GM19463 (cell line): ENCODE measurements around the gene CNGB1.
"Not testable (repeated sequence)": the region's sequence is repeated elsewhere in the genome, so short reads cannot be mapped to it uniquely, and the experiment has no call there.

Source experiments
- ATAC-seq: cut with Tn5 transposase; IDR thresholded peaks from one replicate; pipeline ENCODE4 v1.9.1; 2021; ENCODE audit warnings: mild to moderate bottlenecking, moderate library complexity; ENCODE audit not compliant: unreplicated experiment

The CNGB1 gene

DNA sequence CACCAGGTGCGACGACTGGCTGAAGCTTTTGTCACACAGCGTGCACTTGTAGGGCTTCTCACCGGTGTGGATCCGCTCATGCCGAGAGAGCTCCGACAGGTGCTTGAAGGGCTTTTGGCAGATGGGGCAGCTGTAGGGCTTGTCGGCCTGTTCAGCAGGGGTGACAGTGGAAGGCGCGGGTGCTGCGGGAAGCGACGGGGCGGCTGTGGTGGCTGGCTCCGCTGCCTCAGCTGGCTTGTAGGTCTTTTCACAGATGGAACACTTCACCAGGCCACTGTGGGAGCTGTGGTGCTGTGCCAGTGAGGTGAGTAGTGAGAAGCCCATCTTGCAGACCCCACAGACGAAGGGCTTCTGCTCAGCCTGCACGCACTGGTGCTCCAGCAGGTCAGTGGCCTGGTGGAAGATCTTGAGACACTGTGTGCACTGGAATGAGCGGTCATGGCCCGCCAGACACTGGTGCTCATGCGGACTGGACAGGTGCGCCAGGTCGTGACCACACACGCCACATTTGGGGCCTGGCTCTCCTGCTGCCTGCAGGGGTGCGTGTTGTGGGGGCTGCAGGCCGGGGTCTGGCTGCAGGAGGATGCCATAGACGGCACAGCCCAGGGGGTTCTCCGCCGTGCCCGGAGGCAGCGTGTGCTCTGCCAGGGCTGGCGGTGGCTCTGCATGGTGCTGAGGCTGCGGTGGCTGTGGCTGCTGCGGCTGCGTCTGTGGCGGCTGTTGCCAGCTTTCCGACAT lies 26.8 kb upstream of the CNGB1 start:
- ATAC-seq = no peak

DNA sequence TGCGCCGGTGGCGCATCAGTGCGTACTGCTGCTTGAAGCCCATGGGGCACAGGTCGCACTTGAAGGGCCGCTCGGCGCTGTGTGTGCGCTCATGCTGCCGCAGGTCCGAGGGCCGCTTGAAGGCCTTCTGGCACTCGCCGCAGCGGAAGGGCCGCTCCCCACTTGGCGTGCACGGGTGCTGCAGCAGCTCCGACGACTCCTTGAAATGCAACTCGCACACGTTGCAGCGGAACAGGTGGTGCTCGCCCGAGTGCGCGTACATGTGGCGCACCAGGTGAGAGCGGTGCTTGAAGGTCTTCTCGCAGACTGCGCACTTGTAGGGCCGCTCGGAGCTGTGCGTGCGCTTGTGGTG lies 26.2 kb upstream of the CNGB1 start:
- no peak for ATAC-seq

DNA sequence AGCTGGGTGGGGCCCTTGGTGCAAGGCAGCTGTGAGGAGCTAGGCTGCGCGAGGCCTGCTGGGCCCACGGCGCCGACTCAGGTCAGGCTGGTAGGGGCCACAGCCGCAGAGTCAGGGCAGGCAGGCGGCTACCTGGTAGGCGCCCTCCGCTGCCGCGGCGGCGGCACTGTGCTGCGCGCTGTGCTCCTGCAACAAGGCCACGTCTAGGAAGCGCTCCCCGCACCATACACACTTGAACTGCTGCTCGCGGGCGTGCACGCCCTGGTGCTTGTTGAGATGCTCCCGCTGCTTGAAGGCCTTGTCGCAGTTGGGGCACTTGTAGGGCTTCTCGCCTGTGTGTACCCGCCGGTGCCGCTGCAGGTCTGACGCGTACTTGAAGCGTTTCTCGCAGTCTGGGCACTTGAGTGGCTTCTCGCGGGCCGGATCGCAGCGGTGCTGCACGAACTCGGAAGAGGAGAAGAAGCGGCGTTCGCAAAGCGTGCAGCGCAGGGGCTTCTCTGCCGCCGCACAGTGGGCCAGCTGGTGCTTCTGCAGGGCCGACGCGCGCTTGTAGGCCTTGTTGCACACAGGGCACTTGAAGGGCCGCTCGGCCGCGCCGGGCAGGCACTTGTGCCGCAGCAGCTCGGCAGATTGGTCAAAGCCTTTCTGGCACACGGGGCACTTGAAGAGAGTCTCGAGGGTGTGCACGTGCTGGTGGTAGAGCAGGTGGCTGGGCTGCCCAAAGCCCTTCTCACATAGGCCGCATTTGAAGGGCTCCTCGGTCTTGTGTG lies 25.7 kb upstream of the CNGB1 start:
- no peak for ATAC-seq

DNA sequence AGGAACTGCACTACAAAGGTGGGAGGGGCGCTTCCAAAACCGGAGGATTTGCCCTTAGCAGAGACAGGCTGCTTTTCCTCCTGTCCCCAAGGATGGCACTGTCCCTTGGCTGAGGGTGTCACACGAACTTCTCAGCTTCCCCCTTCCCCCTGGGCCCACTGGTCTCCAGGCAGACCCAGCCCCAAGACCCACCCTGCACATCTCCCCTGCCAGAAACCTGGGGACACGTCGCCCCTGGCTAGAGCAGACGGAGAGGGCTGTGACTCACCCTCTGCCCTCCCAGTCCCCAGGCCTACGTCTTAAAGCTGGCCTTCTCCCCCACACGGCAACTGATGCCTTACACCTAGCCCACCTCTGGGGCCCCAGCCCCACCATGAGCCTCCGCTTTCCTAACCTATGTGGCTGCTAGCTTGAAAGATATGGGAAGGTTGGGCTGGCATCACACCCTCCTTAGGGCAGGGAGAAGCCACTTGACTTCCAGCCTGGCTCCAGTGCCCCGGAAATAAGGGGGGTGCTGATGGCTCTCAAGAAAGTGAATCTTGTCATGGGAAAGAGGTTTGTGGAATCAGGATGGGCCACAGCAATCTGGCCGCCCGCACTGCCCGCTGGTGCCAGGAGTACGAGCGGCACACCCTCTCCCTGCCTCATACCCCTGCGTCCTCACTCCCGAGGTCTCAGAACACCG lies 24.9 kb upstream of the CNGB1 start:
- ATAC-seq = no peak

DNA sequence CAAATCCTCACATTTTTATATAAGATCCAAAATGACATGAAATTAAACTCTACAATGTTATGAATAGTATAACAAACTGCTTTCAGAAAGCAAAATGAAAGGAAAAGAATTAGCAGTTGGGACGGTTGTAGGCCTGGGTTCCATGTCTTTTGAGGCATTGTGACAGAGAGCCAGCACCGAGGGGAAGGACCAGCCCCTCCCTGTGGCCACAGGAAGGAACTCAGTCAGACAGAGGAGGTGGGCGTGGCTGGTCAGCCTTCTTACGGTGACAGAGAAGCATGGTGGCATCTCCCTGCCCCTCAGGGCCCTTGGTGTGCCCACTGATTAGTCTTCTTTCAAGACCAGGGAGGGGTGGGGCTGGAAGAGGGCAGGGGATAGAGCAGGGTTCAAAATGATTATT lies 23.9 kb upstream of the CNGB1 start:
- peak; percentile 56 for ATAC-seq

DNA sequence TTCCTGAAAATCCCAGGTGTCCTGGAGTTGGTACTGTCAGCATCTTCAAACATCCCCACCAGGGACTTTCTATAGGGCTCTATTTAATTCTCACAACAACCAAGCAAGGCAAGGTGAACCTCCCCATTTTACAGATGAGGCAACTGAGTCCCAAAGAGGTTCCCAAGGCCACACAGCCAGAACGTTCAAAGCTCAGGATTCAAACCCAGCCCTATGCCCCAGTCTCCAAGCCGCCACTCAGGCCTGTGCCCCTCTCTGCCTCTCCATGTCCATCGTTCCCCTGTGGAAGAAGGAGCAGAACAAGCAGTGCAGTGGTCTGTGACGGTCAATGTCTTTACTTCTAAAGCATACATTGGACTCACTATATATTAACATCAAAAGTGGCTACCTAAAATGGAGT lies 23.4 kb upstream of the CNGB1 start:
- ATAC-seq = no peak

DNA sequence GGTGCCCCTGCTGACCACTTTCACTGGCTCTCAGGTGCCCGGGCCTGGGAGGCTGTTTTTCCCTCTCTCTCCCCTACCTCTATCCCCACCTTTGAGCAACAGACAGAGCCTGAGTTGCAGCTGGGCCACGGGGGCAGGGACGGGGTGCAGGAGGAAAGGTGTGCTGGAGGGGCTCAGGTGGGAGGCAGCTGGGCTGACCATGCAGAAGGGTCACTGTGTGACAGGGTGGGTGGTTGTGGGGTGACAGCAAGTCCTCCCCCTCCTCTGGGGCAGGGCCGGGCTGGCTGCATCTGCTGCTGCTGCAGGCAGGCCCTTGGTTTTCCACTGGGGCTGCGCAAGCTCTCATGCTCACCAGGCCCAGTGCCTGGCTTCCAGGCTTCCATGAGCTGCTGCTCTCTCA lies 23.0 kb upstream of the CNGB1 start:
- ATAC-seq = no peak

DNA sequence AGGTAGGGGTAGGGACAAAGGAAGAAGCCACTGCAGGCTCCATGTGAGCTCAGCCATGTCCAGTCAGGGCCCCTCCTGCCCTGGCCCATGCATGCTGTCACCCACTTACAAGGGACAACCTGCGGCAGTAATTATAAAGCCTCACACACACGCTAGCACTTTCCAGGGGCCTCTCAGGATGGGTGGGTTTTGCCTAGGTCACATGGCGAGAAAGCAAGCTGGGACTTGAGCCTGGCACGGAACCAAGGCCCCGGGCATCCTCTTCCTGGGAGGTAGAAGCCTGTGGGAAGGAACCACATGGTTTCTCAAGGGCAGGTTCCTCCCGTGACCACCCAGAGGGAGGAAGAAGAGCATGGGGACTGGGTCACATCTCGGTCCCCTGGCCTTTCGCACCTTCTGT lies 22.5 kb upstream of the CNGB1 start:
- ATAC-seq = no peak

DNA sequence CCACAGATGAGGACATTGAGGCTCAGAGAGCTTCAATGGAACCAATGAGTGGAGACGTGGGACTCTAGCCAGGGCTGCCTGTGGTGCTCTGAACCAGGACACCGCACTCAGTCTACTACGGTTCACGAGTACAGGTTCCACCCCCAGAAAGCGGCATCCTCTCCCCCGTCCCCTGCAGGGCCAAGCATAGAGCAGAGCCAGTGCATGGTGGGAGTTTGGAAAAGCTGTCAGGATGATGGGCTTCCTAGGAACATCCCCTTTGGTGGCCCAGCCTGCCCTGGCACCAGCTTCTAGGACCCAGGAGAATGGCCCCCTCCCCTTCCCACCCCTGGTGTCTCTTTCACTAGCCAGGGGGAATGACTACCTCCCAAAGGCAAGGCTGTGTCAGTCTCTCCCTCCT lies 21.2 kb upstream of the CNGB1 start:
- no peak for ATAC-seq

DNA sequence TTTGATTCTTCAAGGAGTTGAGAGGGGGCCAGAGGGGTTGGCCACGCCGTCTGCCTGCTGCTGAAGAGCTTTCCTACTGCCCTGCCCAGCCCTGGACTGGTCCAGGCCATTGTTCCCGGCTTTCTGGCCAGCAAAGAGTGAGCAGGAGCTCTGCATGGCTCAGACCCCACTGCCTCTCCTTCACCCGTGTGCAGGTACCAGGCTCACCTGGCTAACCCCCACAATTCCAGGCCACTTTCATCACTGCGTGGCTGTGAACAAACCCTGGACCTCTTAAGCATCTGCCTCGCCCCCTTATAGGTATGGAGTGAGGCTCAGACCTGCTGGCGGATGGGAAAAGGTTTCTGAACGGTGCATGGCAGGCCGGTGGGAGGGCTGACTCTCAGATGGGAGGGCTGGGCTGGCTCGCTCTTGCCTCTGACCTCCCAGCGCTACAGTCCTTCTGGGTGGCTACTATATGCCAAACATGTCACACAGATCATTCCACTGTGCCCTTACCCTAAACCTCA lies 20.7 kb upstream of the CNGB1 start:
- no peak for ATAC-seq

DNA sequence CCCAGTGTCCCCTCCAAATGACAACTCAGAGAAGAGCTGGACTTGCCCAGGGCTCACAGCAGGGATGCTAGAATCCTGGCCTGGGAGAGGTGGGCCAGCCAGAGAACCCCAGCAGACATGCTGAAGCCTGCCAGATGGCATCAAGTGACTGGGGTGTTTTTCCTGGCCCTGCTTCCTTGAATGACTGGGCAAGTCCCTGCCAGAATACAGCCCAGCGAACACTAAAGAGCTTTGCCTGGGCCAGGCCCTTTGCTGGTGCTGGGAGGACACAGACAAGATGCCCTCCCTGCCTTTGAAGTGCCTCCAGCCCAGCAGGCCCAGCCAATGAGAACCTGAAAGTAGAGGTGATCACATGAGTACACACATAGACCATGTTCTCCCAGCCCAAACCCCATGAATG lies 18.0 kb upstream of the CNGB1 start:
- no peak for ATAC-seq

DNA sequence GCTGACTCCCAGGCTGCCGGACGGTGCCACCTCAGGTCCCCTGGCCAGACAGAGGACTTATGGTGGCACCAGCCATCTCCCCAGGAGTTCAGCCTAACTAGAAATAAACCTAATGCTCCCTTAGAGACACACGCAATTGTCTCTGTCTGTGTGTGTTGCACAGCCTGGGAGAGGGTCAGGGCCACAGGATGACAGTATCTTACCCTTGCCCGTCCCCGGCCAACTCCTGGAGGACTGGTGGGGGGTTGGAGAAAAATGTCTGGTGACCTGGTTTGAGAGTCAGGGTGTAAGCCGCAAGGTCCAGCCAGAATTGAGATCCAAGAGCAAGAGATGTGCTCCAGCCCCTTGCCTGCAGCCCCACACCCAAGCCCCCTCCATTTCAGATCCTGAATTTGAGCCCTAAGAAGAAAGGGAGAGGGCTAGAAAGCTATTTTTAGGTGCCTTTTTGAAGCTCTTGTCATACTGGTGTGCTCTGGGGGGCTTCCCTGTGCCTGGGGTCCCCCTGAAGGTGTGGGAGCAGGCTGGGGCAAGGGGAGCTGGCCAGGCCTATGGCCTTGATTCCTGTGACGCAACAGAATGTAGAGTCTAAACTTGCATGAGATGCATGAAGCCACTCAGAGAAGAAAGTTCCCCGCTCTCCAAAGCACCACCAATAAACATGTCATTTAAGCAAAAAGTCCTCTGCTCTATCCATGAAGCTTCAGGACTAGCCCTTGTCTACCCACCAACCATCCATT lies 16.7 kb upstream of the CNGB1 start:
- no peak for ATAC-seq

DNA sequence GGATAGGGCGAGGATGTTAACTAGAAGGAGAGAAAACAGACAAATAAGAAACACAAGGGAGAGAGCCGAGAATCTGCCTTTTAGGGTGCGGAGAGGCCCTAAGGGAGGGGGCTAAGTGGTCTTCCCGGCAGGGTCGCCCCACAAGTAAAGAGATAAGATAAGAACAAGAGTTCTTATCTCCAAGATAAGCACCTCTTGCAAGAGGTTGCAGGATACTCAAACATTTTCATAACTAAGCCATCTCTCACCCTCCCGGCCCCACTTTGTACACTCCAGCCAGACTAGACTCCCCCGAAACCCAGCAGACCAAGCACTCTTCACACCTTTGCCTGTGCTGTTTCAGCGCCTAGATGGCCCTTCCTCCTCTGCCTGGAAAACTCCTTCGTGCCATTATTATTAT lies 15.3 kb upstream of the CNGB1 start:
- ATAC-seq = no peak

DNA sequence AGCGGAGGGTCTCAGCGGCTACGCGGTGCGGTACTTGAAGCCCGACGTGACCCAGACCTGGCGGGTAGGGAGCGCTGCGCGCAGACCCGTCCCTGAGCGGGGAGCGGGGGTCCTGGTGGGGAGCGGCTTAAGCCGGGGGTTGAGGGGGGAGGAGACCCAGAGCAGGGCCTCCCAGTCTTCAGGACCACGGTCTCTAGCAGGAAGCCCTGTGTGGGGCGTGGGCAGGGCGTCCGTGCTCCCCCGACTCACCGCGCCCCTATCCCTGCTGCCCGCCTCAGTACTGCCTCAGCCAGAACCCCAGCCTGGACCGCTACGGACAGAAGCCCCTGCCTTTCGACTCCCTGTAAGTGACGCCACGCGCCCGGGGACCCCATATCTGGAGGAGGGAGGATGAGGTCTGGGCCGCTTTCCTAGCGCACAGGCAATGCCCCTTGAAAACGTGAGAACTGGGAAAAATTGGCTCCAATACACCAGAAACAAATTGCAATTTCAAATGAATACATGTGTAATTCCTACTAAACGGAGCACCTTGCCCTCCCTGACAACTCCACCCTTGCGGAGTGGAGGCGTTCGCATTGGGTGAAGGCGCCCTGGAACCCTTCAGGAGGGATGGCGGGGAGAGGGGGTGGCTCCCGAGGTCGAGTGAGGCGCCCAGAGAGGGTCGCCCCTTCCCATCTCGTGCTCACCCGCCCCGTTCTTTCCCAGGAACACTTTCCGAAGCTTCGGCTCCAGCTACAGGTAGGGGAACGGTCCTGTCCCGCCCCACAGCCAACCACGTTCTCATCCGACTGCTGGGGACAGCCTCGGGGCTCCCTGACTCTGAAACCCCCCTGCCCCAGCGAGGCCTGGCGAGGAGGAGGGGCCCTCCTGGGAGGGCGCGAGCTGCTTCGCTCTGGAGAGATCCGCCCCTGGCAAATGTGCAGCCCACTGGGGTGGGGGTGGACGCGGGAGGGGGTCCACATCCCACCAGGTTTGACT lies 14.6 kb upstream of the CNGB1 start:
- ATAC-seq = no peak

DNA sequence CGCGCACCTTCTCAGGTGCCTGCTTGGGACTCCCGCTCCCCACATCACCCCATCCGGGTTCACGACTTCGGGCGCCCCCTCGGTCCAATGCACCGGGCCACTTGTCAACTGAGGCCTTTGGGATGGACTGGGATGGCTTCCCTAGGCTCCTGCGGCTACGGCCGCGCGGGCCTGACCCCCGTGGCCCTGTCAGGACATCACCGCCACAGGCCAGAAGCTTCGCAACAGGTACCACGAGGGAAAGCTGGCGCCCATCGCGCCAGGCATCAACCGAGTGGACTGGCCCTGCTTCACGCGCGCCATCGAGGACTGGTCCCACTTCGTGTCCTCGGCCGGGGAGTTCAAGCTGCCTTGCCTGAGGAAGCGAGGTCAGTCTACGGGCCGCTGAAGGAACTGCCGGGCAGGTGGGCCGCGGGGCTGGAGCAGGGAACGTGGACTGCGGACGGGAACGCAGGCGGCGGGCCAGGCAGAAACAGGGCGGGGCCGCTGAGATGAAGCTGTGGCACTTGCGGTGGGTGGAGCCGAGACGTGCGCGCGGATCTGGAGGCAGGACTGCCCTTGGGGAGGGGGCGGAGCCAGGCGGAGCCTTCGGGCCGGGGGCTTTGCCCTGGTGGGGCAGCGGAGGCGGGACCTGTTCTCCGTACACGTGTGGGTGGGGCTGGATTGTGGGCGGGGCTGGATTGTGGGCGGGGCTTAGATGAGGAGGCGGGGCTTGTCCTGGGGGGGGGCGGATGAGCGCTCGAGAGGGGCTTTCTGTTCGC lies 13.7 kb upstream of the CNGB1 start:
- ATAC-seq = peak; percentile 69

DNA sequence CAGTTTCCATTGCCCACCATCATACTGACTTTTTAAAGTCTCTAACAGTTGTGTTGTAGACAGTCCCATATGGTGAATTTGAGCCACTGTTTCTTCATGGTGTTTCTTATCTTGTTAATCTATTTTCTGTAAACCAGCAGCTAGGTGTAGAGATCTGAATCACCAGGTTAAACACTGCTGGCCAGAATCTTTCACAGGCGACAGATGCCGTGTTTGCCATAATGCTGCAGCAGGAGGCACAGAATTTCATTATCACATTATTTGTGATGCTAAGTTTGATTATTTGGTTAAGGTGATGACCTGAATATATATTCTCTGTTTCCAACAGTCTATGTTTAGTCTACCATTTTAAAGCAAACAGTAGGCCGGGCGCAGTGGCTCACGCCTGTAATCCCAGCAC lies 11.5 kb upstream of the CNGB1 start:
- ATAC-seq = no peak

DNA sequence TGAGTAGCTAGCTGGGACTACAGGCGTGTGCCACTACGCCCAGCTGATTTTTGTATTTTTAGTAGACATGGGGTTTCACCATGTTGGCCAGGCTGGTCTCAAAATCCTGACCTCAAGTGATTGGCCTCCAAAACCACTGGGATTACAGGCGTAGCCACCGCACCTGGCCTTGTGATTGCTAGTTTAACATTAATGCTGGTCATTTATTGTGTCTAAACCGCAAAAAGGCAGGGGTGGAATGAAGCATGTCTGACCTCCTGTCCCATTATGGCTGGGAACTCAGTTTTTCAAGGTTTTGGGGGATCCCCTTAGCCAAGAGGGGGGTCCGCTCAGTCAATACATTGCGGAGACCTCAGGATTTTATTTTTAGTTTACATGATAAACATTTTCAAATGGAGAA lies 10.7 kb upstream of the CNGB1 start:
- ATAC-seq = no peak

DNA sequence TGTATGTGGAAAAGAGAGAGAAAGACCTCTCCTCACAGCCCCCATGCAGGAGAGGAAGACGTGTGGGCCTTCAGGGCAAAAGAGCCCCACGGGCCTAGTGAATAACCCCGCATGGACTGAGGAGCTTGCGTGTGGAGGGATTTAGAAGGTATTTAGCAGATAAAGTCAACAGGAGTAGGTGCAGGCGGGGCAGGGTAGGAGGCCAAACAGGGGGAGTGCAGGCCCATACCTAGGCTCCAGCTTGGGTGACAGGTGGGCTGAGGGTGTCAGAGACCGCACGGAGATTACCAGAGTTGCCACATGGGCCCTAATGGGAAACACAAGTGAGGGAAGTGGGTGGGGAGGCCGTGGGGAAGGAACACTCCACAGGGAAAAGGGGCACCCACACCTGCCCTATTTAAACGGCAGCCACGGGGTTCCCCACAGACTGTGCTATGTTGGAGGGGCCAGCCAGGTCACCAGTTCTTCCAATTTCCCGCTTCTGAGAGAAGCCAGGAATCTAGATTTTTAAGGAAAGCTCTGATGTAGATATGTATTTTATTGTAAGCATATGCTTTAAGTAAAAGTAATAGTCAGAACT lies 8.2 kb upstream of the CNGB1 start:
- no peak for ATAC-seq

DNA sequence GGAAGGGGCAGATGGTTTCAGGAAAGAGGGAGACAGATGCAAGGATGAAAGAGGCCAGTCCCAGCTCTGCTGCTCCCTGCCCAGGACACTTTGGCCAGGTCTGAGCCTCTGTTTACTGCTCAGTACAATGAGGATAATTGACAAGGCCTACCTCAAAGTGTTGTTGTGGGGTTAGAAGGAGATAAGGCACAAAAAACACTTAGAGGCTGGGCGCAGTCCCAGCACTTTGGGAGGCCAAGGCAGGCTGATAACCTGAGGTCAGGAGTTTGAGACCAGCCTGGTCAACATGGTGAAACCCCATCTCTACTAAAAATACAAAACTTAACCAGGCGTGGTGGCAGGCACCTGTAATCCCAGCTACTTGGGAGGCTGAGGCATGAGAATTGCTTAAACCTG lies 7.1 kb upstream of the CNGB1 start:
- ATAC-seq = not testable (repeated sequence)
